ENCODE measurements around the gene IKZF2.

Gene IKZF2

GRCh38 chr2:212953170-212953920 is 198.1 kb downstream of the IKZF2 start:
- DNase-seq = no peak

DNA sequence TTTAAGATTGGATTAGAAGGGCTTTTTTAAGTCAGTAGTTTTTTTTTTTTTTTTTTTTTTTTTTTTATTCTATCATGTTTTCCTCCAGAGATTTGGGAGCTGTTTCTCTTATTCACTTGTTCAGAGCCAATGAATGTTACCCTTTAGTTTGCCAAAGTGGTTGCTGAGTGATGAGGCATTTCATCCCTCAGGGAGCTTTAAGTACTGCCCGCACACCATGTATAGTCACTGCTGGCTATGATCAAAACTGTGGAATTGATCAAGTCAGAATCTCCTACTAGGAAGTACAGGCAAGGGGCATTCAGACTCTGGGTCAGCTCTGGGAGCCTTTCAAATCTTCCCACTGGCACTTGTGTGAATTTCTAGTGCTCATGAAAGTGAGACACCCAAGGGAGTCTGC is 201.6 kb downstream of the IKZF2 start:
- DNase-seq = no peak

Data from NCI-H1048 (cell line).